Ovary (tissue), 3 donors: ENCODE results near the gene ACAD9.

Source experiments
- CTCF ChIP-seq, 3 donors: fragments of 450-650 bp in 2 of 3; fragments of 200-600 bp in 1 of 3; IDR thresholded peaks; one replicate each; pipeline versions ENCODE4 v1.5.1 to v1.8.0; 2016 to 2022; ENCODE audit warnings: antibody characterized with exemption in 3 of 3, mild to moderate bottlenecking in 1 of 3
- POLR2A ChIP-seq: fragments of 450-650 bp; IDR thresholded peaks from one replicate; pipeline ENCODE4 v1.6.1; 2017; ENCODE audit warnings: antibody characterized with exemption, mild to moderate bottlenecking, moderate library complexity
- donor health status: DM: no; HTN: no; CAD: no.

- TF ChIP-seq CTCF (IDR thresholded peaks at IDR 0.05) (no peak), POLR2A (no peak)
These were observed 28.5 kb downstream of the ACAD9 start for GRCh38 chr3:128907706-128908445.
